Measurements from ENCODE around the gene RGS14.
"Not testable (repeated sequence)": the region's sequence is repeated elsewhere in the genome, so short reads cannot be mapped to it uniquely, and the experiment has no call there.

The RGS14 gene

DNA sequence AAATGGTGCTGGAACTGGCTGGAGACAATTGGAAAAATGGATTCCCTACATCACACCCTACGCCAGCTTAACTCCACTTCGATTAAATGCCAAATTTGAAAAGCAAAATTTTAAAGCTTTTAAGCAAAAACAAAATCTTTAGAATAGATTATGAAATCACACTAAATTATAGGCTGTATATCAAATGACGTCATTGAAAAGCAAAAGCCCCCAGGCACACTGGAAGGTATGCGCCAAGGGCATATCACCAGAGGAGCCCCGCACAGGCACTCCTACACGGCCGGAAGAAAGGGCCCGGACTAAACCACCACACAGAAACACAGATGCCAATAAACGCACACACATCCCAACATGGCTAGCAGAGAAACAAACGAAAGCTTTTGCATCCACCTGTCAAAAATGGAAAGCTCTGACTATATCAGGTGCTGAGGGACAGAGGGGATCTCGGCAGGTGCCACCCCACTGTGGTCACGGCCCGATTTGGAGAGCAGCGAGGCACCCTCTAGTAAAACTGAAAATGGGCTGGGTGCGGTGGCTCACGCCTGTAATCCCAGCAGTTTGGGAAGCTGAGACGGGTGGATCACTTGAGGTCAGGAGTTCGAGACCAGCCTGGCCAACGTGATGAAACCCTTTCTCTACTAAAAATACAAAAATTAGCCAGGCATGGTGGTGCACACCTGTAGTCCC is 29.0 kb upstream of the RGS14 start:
- DNase-seq = no peak

DNA sequence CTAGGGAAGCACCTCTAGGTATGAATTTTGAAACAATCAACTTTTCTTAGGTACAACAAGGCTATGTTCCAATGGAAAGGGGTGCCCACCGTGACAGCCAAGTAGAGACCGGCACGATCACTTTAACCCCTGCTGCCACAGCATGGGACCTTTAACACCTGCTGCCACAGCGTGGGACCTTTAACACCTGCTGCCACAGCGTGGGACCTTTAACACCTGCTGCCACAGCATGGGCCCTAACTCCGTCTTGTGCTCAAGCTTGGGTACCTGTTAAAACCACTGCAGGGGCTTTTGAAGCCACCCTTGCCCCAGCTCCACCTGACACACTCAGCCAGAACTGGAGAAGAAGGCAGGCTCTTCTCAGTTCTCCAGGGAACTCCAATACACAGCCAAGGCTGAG is 27.8 kb upstream of the RGS14 start:
- no peak for DNase-seq

DNA sequence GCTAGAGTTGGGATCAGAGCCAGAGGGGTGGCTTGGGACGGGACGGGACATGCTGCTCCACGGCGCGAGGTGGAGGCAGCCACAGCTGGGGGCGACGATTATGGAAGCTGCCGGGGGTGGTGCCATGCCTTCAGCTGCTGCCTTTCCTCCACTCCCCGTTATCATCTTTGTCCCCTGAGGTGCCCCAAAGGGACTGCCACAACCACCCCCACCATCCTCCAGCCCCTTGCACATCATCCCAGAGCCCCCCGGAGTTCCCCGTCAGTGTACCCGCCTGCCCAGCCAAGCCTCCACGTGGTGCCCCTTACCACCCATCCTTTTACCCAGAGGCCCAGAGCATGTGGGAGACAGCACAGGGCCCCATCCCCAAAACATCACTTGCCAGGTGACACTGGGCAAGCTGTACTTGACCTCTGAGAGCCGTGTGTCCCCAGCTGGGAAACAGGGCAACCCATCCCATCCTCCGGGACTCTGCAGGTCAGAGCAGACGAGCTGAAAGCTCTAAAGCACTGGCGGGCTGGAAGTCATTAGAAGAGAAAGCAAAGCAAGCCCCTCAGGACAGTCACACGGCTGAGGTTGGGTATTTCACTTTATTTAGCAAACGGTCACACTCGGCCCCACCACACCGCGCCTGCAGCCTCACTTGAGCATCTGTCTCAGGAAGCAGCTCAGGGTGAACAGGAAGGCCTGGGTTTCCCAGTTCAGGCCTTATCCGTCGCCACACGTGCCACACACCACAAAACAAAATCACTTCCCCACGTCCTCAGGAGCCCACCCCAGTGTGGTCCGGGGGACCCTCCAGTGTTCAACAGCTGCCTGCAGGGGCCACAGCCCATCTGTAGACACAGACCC is 26.5 kb upstream of the RGS14 start:
- DNase-seq = no peak

DNA sequence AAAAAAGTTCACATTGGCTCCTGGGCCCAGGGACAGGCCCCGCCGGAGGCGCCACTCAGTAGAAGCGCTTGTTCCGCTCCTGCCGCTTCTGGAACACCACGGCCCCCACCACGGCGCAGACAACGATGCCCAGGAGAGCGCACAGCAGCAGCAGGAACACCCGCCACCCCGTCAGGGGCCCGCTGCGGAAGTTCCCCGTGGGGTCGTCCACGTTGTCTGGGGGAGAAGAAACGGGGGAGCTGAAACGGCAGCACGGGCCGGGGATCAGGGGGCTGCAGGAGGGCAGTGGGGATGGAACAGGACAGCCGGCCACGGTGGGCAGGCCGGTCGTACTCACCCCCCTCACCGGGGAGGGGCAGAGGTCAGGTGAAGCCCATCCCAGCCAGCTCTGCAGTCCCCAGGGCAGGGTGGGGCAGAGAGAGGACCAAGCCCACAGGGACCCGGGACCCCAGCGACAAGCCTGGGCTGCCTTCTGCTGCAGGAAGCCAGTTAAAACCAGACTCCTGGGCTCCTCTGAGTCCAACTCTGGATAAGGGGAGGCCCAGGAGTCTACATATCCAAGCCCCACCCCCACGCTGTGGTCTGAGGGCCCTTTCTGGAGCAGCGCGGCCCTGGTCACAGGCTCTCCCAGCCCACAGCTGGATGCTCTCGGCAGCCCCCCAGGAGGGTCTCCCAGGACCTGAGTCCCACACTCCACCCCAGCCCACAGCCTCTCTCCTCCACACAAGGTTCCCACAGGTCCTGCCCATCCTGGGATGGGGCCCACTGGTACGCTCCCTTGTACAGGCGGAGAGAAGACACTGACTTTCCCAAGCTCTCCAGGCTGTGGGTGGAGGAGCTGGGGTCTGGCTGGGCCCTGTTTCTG is 25.5 kb upstream of the RGS14 start:
- DNase-seq = no peak

DNA sequence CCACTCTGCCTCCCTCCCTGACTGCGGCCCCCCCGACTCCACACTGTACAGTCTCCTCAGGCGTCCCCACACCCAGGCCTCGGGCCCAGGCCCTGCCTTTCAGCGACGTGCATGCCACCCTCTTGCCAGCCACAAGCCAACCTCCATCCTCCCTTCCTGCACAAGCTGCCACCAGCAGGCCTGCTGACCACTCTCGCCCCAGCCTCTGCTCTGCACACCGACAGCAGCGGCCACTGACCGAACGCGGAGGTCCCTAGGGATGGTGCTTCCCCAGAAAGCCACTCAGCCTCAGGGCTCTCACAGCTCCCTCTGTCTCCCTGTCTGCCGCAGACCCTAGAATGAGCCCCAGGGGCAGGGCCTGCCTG is 24.8 kb upstream of the RGS14 start:
- DNase-seq = no peak

DNA sequence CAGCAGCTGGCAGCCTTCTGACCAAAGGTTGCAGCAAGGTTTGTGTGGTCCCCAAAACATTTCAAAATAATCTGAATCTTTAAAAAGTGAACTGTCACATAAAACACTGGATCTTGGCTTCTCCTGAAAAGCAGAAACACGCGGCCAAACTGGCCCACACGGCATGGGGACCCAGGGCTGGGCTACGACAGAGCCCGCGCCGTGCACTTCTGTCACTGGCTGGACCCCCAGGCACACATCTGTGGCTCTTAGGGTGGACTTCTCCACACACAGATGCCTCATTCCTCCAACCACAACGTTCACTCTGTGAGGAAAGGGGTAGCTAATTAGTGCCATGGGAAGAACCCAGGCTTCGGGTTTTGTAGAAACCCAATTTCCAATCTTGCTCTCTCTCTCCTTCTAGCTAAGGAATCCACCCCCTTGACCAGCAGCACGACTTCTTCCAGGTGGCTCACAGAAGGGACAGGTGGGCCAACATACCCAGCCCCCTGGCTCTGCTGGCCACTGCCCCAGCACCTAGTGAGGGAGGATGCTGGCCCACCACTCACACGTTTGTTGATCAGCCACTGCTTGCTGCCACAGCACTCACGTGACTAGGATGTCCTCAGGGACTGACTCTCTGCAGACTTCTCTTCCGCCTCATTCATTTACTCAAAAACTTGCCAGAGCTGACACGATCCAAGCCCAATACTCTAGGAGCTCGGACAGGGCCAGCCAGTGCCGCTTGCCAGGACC is 24.1 kb upstream of the RGS14 start:
- DNase-seq = no peak

DNA sequence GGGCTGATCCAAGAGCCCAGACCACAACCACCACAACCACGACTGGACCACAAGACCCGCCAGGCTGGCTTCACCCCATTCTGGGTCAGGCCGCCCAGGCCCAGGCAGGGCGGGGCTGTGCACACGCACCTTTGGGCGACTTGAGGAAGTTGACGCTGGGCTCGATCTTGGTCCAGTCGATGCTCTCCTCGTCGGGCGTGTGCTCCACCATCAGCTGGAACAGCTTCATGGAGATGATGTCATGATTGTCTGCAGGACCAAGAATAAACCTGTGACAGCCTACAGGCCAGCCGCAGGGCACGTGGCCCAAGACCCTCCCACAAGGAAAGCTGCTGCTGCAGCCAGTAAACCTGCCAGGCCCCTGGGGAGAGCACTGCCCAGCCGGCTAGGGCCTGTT is 23.6 kb upstream of the RGS14 start:
- no peak for DNase-seq

DNA sequence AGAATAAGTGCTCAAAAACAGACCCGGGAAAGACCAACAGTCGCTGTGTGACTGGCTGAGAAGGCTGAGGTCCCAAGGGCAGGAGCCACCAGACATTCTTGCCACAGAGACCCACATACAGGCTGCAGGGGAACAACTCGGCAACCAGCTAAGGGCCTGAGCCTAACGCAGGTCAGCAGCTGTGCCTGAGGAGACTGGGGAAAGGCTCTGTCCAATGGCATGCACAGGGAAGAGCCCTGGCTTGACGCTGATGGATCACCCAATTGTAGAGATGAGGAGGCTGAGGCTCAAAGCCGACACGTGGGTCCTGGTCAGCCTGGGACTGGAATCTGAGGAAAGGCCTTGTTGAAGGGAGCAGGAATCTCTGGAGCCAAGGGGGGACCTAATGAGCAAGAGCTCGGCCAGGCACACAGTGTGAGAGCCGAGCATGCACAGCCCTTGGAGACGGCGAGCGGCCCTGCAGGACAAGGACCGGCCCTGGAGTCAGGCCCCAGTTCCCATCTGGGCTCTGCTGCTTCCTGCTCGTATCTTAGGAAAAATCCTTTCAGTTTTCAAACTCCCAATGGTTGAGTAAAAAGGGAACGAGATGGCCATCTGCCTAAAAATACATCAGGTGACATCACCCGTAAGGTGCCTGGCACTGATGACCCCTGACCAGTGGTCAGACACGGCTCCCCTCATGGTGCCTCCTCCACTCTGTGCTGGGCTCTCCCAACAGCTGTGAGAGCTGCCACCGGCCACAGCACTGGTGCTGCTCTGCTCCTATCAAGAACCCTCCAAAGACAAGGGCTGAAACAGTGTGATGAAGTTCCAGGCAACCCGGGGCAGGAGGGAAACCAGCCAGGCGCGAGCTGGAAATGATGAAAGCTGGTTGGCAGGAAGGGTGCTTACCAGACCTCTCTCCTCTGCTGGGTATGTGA is 22.7 kb upstream of the RGS14 start:
- DNase-seq = no peak

DNA sequence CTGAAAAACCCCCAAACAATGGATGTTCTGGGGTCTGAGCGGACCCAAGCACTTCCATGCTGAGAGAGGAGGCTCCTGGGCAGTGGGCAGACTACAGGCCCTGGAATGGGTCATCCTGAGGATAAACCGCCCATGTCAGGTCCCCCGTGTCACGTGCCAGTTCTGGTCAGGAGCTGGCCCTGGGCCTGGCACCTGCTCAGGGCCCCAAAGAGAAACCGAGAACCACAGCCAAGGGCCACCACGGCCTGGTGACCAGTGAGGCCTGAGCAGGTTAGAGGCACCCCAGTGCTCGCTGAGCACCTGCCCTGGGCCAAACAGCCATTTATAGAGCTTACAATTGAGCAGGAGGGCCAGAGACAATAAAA is 22.0 kb upstream of the RGS14 start:
- no peak for DNase-seq

DNA sequence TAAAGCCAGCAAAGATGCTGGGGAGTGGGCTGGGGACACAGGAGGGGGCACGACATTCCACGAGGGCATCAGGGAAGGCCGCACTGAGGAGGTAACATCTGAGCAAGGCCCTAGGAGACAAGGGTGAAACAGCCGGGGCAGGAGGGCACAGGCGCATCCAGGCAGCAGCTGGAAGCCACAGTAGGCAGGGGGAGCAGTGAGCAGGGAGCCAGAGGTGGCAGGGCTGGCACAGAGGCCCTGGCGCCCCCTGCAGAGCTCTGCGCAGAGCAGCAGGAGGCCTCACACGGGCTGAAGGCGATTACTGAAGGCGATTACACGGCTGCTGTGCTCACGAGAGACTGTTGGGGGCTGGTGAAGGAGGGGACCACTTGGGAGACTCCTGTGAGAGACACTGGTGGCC is 21.6 kb upstream of the RGS14 start:
- no peak for DNase-seq

DNA sequence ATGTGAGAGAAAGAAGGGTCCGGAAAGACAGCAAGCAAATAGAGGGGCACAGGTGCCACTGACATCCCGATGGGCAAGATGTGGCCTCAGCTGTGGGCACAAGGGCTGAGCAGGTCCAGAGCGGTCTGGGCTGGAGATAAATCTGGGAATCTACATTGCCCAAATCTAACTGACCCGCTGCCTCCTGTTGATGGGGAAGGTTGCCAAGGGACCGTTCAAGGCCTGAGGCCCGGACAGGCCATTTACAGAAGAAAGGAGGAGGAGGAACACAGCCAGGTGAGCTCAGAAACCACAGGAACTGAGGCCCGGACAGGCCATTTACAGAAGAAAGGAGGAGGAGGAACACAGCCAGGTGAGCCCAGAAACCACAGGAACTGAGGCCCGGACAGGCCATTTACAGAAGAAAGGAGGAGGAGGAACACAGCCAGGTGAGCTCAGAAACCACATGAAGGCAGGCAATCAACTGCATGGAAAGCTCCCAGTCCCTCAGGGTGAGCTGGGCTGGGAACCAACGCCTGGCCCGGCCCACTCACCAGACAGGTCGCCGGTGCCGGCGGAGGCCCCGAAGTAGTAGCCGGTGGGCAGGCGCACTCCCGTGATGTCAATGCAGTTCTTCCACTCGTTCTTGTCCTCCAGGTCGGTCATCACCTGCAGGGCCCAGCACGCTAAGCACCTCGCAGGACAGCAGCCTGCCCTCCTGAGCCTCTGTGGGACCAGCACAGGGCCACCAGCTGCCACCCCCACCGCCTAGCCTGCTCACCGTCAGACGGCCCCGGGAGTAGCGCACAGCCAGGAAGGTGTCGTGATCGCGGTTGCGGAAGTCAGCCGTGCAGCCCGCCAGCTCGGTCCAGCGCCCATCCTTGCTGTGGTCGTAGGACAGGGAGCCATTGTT is 20.9 kb upstream of the RGS14 start:
- no peak for DNase-seq

DNA sequence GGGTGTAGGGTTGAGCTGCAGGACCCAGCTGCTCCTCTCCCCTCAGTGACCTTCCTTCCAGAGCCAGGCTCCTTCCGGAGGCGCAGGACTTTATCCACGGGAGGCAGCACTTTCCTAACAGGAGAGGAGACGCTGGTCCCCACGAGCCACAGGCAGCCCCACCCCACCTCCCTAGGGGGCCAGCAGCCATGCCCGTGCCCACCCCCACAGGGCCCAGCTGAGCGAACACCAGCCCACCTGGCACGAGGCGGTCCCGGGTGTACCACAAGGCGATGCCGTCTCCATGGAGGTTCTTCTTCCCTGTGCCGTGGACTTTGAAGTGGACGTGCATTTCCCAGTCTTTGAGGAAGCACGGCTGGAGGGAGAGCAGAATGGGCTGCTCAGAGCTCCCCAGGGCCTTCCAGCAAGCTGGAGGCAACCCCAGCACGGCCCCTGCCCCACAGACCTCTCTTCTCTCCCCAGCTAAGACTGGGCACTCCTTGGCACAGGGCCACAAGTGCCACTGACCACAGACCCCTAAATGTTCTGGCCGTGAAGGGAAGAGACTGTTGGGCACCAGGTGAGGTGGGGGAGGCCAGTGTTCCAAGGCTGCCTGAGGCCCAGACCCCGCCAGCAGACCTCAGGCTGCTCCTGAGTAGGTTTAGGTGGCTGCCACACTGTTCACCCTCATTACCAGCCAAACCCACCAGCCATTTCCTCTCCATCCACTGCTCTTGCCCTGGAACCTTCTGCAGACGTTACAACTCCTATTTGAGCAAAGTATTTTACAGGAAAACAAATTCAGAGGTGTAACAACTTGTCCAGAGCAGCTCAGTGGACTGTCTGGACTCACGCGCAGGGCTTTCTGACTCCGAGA is 19.2 kb upstream of the RGS14 start:
- DNase-seq = no peak

DNA sequence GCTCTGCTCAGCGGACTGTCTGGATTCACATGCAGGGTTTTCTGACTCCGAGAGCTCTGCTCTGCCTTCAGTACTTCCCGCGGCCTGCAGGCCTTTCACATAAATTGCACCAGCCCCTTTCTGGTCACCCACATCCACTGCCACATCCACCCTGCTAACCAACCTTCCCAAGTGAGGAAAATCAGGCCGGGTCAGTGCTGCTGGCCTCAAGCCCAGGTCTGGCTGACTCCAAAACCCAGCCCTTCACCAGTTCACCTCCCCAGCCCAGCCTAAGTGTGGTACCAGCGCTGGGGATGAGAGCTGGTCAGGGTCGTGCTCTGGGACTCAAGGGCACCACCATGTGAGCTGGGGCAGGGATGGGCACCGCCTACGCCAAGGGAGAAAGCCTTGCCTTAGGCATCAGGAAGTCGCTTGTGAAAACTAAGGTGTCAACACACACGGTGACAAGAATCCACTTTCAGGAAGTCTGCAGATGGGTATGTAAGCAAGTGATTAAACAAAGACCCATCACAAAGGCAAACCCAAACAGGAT is 18.6 kb upstream of the RGS14 start:
- no peak for DNase-seq

DNA sequence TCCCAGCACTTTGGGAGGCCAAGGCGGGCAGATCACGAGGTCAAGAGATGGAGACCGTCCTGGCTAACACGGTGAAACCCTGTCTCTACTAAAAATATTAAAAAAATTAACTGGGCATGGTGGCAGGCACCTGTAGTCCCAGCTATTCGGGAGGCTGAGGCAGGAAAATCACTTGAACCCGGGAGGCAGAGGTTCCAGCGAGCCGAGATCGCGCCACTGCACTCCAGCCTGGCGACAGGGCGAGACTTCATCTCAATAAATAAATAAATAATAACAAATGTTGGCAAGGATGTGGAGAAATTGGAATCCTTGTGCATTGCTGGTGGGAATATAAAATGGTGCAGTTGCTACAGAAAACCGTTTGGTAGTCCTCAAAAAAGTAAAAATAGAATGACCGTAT is 14.7 kb upstream of the RGS14 start:
- not testable (repeated sequence) for DNase-seq

DNA sequence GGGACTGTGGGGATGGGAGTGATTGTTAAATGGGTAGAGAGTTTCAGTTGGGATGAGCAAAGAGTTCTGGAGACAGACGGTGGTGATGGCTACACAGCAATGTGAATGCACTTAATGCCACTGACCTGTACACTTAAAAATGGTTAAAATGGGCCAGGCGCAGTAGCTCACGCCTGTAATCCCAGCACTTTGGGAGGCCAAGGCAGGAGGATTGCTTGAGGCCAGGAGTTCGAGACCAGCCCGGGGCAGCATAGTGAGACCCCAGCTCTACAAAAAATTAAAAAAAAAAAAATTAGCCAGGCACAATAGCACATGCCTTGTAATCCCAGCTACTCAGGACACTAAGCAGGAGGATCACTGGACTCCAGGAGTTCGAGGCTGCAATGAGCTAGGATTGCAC is 13.9 kb upstream of the RGS14 start:
- no peak for DNase-seq

DNA sequence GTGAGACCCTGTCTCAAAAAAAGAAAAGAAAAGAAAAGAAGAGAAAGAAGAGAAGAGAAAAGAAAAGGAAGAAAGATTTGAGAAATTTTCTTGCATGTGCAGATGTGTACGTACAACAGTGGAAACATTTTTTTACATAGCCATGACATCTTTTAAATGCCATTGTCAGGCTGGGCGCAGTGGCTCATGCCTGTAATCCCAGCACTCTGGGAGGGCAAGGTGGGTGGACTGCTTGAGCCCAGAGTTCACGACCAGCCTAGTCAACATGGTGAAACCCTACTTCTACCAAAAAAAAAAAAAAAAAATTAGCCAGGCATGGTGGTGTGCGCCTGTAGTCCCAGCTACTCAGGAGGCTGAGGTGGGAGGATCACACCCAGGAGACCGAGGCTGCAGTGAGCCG is 12.8 kb upstream of the RGS14 start:
- DNase-seq = no peak

DNA sequence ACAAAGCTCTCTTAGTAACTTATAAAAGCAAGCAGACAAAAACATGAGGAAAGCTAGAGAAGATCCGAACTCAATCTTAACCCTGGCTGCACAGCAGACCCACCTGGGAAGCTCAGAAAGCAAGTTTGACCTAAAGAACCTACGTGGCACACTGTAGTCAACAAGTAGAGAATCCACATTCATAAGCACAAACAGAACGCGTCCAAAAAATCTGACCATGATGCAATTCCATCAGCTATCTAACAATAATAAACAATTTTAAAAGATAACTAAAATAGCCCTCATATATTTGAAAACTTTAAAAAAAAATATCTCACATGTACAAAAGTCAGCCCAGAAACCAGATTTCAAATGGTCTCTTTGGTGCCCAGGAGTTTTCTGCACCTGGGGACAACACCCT is 10.9 kb upstream of the RGS14 start:
- no peak for DNase-seq

DNA sequence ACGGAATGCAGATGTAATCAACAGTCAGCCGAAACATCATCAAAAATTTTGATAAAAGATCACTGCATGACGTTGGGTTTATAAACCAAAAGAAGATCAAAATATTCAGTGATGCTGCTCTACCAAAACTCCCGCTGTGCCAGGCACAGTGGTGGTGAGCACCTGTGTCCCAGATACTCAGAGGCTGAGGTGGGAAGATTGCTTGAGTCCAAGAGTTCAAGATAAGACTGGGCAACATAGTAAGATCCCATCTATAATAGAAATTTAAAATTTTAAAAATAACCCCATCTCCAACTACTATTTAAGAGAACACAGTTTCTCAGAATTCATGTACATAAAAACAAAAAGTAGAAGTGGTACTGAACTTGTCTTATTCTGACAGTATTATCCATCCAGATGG is 10.0 kb upstream of the RGS14 start:
- DNase-seq = no peak

DNA sequence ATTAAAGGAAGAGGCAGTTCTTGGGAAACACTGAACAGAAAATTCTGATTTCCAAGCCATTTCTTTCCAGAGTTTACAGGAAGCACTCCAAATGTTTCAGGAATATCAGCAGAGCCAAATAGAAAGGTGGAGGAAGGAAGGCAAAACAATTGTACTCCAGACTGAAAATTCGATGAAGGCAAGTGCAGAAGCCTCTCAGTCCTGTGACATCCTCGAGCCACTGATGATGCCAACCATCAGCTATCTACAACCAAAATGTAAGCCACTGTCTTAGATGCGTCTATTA is 8.4 kb upstream of the RGS14 start:
- no peak for DNase-seq

DNA sequence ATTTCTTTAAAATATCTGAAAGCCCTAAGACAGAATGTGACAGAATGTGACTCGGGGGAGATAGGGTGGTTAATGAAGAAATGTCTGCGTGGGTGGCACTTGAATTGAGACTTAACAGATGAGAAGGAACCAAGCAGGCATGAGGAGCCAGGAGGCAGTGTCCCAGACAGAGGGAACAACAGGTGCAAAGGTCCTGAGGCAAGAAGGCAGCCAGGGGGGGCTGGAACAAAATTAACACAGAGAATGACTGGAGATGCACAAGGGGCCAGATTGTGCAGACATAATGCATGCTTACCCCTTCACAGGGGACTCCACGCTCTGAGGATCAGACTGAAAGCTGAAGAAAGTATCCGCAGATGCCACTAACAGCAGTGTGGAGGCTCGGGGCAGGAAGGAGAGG is 8.0 kb upstream of the RGS14 start:
- no peak for DNase-seq
